IMR-90 (cell line): ENCODE measurements around the gene ACLY. TPM values are rescaled to one million over a fixed set of nuclear protein-coding genes. Genes with fewer than 3 reads are reported as not detected.

Source experiments
- ATAC-seq: fragments of 200-7000 bp; cut with Tn5 transposase; 2 replicates; pipeline ENCODE4 v1.9.1; 2020; ENCODE audit warnings: low read depth, mild to moderate bottlenecking, moderate library complexity
- BruUV-seq: library from RNA; stranded (reverse); fragments of 400-500 nt; replicated peaks from 2 replicates; lab custom pipeline; 2021; lab: Mats Ljungman, UMichigan
- CTCF ChIA-PET: fragments of 300-600 bp; formaldehyde crosslinking; extraction: SDS; loops from one replicate; lab custom pipeline; 2021; ENCODE audit warnings: antibody characterized with exemption; lab: Yijun Ruan, JAX
- POLR2A ChIA-PET: fragments of 300-600 bp; sonication (Branson Sonifier 250); formaldehyde crosslinking; loops from one replicate; lab custom pipeline; 2022; ENCODE audit warnings: antibody characterized with exemption; ENCODE audit not compliant: unreplicated experiment; lab: Charles Lee
- DNase-seq: peaks from one replicate; pipeline ENCODE4 v3.0.0; 2013
- H2AFZ ChIP-seq: replicated peaks from 2 replicates; pipeline ENCODE3; 2013; ENCODE audit warnings: low read length, mild to moderate bottlenecking; ENCODE audit not compliant: poor library complexity
- H2AK5ac ChIP-seq: 2 replicates; pipeline ENCODE4 v1.6.1; 2013; ENCODE audit warnings: low read depth, low read length, inconsistent platforms
- H2AK9ac ChIP-seq: replicated peaks from 2 replicates; pipeline ENCODE3; 2013; ENCODE audit warnings: mild to moderate bottlenecking, low read depth, low read length, moderate library complexity; ENCODE audit not compliant: poor library complexity
- H2BK120ac ChIP-seq: 2 replicates; pipeline ENCODE4 v1.6.1; 2013; ENCODE audit warnings: low read depth, low read length, inconsistent platforms
- H2BK15ac ChIP-seq: 3 replicates; pipeline ENCODE4 v1.6.1; 2013; ENCODE audit warnings: low read depth, low read length, inconsistent platforms
- H2BK20ac ChIP-seq: 2 replicates; pipeline ENCODE4 v1.6.1; 2013; ENCODE audit warnings: low read depth, mild to moderate bottlenecking, inconsistent platforms, low read length, moderate library complexity
- H2BK5ac ChIP-seq: 2 replicates; pipeline ENCODE4 v1.6.1; 2013; ENCODE audit warnings: mild to moderate bottlenecking, low read depth, low read length, inconsistent platforms; ENCODE audit not compliant: poor library complexity, severe bottlenecking
- H3K14ac ChIP-seq: replicated peaks from 2 replicates; pipeline ENCODE4 v1.6.1; 2013; ENCODE audit warnings: low read depth, low read length, inconsistent platforms
- H3K18ac ChIP-seq: 2 replicates; pipeline ENCODE4 v1.6.1; 2013; ENCODE audit warnings: low read depth, low read length, control low read depth
- H3K23ac ChIP-seq: 2 replicates; pipeline ENCODE4 v1.6.1; 2013; ENCODE audit warnings: low read depth, low read length, inconsistent platforms
- H3K27ac ChIP-seq: 2 replicates; pipeline ENCODE4 v1.5.1; 2013; ENCODE audit warnings: mild to moderate bottlenecking, control low read depth, low read length; ENCODE audit not compliant: insufficient read depth
- H3K27me3 ChIP-seq: 2 replicates; pipeline ENCODE4 v1.6.1; 2013; ENCODE audit warnings: low read length; ENCODE audit not compliant: control insufficient read depth, insufficient read depth
- H3K36me3 ChIP-seq: 2 replicates; pipeline ENCODE4 v1.6.1; 2013; ENCODE audit warnings: low read length, mixed read lengths; ENCODE audit not compliant: control insufficient read depth, insufficient read depth
- H3K4ac ChIP-seq: 2 replicates; pipeline ENCODE4 v1.6.1; 2013; ENCODE audit warnings: low read depth, low read length, inconsistent platforms
- H3K4me1 ChIP-seq: 2 replicates; pipeline ENCODE4 v1.6.1; 2013; ENCODE audit warnings: low read length, mixed read lengths; ENCODE audit not compliant: control insufficient read depth, insufficient read depth
- H3K4me2 ChIP-seq: 2 replicates; pipeline ENCODE4 v1.6.1; 2013; ENCODE audit warnings: low read depth, mild to moderate bottlenecking, control low read depth, low read length, moderate library complexity
- H3K4me3 ChIP-seq: 2 replicates; pipeline ENCODE4 v1.5.1; 2013; ENCODE audit warnings: low read depth, mild to moderate bottlenecking, control low read depth, low read length, moderate library complexity; ENCODE audit not compliant: insufficient read depth
- H3K56ac ChIP-seq: 2 replicates; pipeline ENCODE4 v1.6.1; 2013; ENCODE audit warnings: low read length, inconsistent platforms; ENCODE audit not compliant: insufficient read depth; ENCODE audit errors: extremely low read depth
- H3K79me1 ChIP-seq, 2 experiments: 2 replicates each; pipeline ENCODE4 v1.6.1; 2013; ENCODE audit warnings: low read length in 2 of 2, inconsistent platforms in 1 of 2, low read depth in 1 of 2
- H3K9ac ChIP-seq: 2 replicates; pipeline ENCODE4 v1.6.1; 2013; ENCODE audit warnings: low read depth, low read length, control low read depth
- H3K9me1 ChIP-seq: 2 replicates; pipeline ENCODE4 v1.6.1; 2013; ENCODE audit warnings: low read length, inconsistent platforms; ENCODE audit not compliant: insufficient read depth
- H3K9me3 ChIP-seq: 2 replicates; pipeline ENCODE4 v1.6.1; 2013; ENCODE audit warnings: low read length; ENCODE audit not compliant: control insufficient read depth, insufficient read depth
- H4K20me1 ChIP-seq: 2 replicates; pipeline ENCODE4 v1.6.1; 2013; ENCODE audit warnings: low read length, inconsistent platforms; ENCODE audit not compliant: insufficient read depth
- H4K5ac ChIP-seq: 2 replicates; pipeline ENCODE4 v1.6.1; 2013; ENCODE audit warnings: mild to moderate bottlenecking, low read depth, low read length, control low read depth
- H4K8ac ChIP-seq, 2 experiments: 2 replicates each; pipeline ENCODE4 v1.6.1; 2013; ENCODE audit warnings: low read depth in 2 of 2, low read length in 2 of 2, control low read depth in 1 of 2, inconsistent platforms in 1 of 2
- H4K91ac ChIP-seq: 2 replicates; pipeline ENCODE4 v1.6.1; 2013; ENCODE audit warnings: low read depth, low read length, inconsistent platforms; ENCODE audit not compliant: insufficient read depth
- BHLHE40 ChIP-seq: fragments of 150-350 bp; IDR thresholded peaks from 2 replicates; pipeline ENCODE4 v1.6.1; 2016; ENCODE audit warnings: mild to moderate bottlenecking, low read depth, low read length
- CEBPB ChIP-seq: IDR thresholded peaks from 2 replicates; pipeline ENCODE4 v1.6.1; 2012; ENCODE audit warnings: low read depth, low read length, improper control_type of control experiment
- CHD1 ChIP-seq: IDR thresholded peaks from 2 replicates; pipeline ENCODE4 v1.6.1; 2012; ENCODE audit warnings: low read depth, low read length, improper control_type of control experiment
- FOS ChIP-seq: fragments of 150-350 bp; IDR thresholded peaks from 2 replicates; pipeline ENCODE4 v1.6.1; 2016; ENCODE audit warnings: low read depth, low read length
- MAFK ChIP-seq: IDR thresholded peaks from 2 replicates; pipeline ENCODE4 v1.6.1; 2012; ENCODE audit warnings: low read depth, low read length, improper control_type of control experiment
- RAD21 ChIP-seq: IDR thresholded peaks from 2 replicates; pipeline ENCODE4 v1.6.1; 2012; ENCODE audit warnings: low read length, improper control_type of control experiment
- RCOR1 ChIP-seq: IDR thresholded peaks from 2 replicates; pipeline ENCODE4 v1.6.1; 2012; ENCODE audit warnings: mild to moderate bottlenecking, low read length, improper control_type of control experiment; ENCODE audit not compliant: insufficient replicate concordance
- SMC3 ChIP-seq: fragments of 150-350 bp; IDR thresholded peaks from 2 replicates; pipeline ENCODE4 v1.6.1; 2016; ENCODE audit warnings: low read depth, mild to moderate bottlenecking, antibody characterized with exemption, low read length, moderate library complexity
- WGBS, 2 experiments: methylation state at CpG; one replicate each; pipeline versions ENCODE4 v1.1.5 to v1.1.7; 2013; ENCODE audit warnings: missing lambda C conversion rate in 2 of 2; ENCODE audit not compliant: insufficient read length in 1 of 2; ENCODE audit errors: extremely low coverage in 2 of 2; 5-methylcytosine and 5-hydroxymethylcytosine counted together
- dilution Hi-C: fragments of 300-500 bp; cut with HindIII; formaldehyde crosslinking; loops from one replicate; pipeline ENCODE4 v1.14.3; 2018; ENCODE audit warnings: low sequenced_read_pairs; ENCODE audit not compliant: unreplicated experiment
- in situ Hi-C: fragments of 300-500 bp; cut with MboI; formaldehyde crosslinking; loops from 3 replicates; pipeline ENCODE4 v1.14.3; 2019; ENCODE audit warnings: low sequenced_read_pairs, inconsistent platforms, mixed read lengths
- intact Hi-C: fragments of 100-400 bp; cut with micrococcal nuclease; formaldehyde crosslinking; loops from 2 replicates; pipeline ENCODE4 v1.10.0; 2022
- polyA plus RNA-seq, 3 experiments: library from polyadenylated mRNA; depleted of rRNA; stranded (reverse); fragments of >200 nt; gene quantifications; 2 replicates each; pipeline ENCODE4 v1.2.3, GENCODE V29; 2012; ENCODE audit warnings: low replicate concordance in 1 of 3
- total RNA-seq: library from RNA; depleted of rRNA; stranded (reverse); fragments of >200 nt; gene quantifications from 2 replicates; pipeline ENCODE4 v1.2.3, GENCODE V29; 2012
- TF ChIP-seq, protein P1 (sequence below): fragments of 150-350 bp; IDR thresholded peaks from 2 replicates; pipeline ENCODE4 v1.6.1; 2017; ENCODE audit warnings: mild to moderate bottlenecking, antibody characterized with exemption, low read length, low read depth

The ACLY gene
- total and polyA plus RNA-seq, 2 of the 4 experiments (the other 2 are of a cell fraction), result 167 to 230 TPM

DNA sequence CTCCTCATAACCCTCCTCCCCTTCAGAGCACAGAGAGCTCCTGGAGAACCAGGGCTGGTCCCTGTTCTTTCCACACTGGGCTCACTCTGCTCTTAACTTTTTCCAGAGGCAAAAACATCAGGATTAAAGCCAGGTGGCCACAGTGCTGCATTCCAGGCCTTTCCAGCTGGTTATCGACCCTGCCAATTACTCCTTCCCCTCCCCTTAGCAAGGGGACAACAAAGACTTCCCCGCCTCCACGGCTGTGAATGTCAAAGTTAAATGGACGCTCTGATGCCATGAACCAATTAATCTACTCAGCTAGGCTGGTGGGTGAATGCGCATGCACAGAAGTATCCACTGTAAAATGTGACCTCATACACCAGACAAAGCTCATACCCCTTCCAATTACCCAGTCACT lies 23.1 kb downstream of the ACLY start:
- no TSS peak for BruUV-seq
- Histone ChIP-seq H3K9me3 (no peaks in the 10 kb centered on the region), H3K9me1 (peaks cover 28% of the 10 kb centered on the region), H4K91ac (no peak overlapping the region), H3K4ac (peak overlapping the region; percentile 30; the same call in 1 of the 2 replicates), H3K4me2 (no peak overlapping the region), H3K4me1 (peaks cover 18% of the 10 kb centered on the region), H3K18ac (no peak overlapping the region; the same call in 1 of the 2 replicates), H3K36me3 (peaks cover 80% of the 10 kb centered on the region), H3K4me3 (no peak overlapping the region), H3K23ac (no peak overlapping the region), H4K20me1 (peaks cover 57% of the 10 kb centered on the region), H2AK9ac (no peak overlapping the region), H3K79me1 (peaks cover 29 to 82% of the 10 kb centered on the region in 2 experiments), H2BK15ac (no peak overlapping the region), H2BK5ac (peak overlapping the region; percentile 27), H2BK120ac (0 out of 2 replicates have a peak overlapping the region, but pooled peaks have one; percentile 10), H4K8ac (no peak overlapping the region), H2BK20ac (no peak overlapping the region), H3K27ac (peak overlapping the region; percentile 75; the same call in 1 of the 2 replicates), H3K56ac (no peak overlapping the region), H3K14ac (no peak overlapping the region), H2AFZ (no peak overlapping the region), H4K5ac (no peak overlapping the region), H3K9ac (no peak overlapping the region), H2AK5ac (peak overlapping the region; percentile 39; the same call in 1 of the 2 replicates), H3K27me3 (no peaks in the 10 kb centered on the region)
- WGBS, 2 experiments, result 47% methylated on average over 4 of the region's 5 CpGs; no CpG with 5 or more reads in 1 of the 2 experiments
- DNase-seq, result peak; percentile 27
- dilution Hi-C loops, result no loop called here
- ATAC-seq, result peak; percentile 22
- CTCF ChIA-PET, result interaction anchor here (0.9 kb wide), 1 partner anchor 70 kb away, joined by 3 read pairs; no protein-coding TSS in a partner anchor
- TF ChIP-seq BHLHE40, result no peak
- TF ChIP-seq, protein P1, sequence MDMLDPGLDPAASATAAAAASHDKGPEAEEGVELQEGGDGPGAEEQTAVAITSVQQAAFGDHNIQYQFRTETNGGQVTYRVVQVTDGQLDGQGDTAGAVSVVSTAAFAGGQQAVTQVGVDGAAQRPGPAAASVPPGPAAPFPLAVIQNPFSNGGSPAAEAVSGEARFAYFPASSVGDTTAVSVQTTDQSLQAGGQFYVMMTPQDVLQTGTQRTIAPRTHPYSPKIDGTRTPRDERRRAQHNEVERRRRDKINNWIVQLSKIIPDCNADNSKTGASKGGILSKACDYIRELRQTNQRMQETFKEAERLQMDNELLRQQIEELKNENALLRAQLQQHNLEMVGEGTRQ, result no peak
- TF ChIP-seq CHD1, result no peak
- no peak for TF ChIP-seq FOS
- TF ChIP-seq RCOR1, result no peak
- no peak for TF ChIP-seq MAFK
- no peak for TF ChIP-seq SMC3
- no peak for TF ChIP-seq CEBPB
- TF ChIP-seq RAD21, result no peak
- in situ Hi-C loops, result no loop called here
- intact Hi-C loops, result no loop called here
- POLR2A ChIA-PET, result interaction anchor here (0.5 kb wide), 1 partner anchor 1368 kb away, joined by 6 read pairs; no protein-coding TSS in a partner anchor
